NAMALWA (cell line): ENCODE results near the gene MDP1.

Source experiments
- DNase-seq: peaks from one replicate; pipeline ENCODE4 v3.0.0-alpha.2; 2015; ENCODE audit warnings: low spot score

MDP1 gene

DNA sequence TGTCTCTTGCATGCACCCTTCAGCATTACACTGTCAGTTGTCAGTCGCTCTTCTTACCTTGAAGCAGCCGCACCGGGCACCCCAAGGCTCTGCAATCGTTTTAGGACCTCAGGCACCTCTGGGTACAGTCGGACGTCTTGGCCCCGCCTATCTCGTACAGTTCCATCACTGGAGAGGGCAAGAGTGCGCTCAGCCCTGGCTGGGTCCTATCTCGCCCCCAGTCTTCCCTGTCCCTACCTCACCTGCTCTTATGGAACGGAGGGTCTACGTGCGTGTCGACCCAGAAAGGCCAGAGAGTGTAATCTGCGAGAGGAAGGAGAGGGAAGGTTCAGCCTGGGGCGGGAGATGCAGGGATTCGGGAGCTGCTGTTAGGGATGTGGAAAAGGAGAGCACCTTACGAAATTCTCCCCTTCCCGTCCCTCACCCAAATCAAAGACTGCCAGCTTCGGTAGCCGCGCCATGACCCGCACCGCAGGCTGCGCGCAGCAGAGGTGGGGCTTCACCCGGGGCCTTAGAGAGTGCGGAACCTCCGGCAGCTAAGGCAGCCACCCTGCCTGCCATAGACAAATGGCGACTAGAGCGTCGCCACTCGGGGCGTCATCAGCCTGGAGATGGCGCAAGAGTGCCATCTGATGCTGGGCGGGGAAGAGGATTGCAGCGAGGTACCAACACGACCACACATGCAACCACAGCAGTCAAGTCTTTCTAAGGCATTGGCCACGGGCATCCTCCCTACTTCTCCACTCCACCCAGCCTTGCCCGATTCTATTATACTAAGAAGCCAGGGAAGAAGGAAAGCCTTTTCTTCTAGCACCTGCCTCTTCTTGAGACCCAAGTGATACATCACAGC lies at the start of gene MDP1:
TSS of gene MDP1 (minus strand) at position 572 of the 850 bp plus-strand sequence. CDS start at position 461, 111 bp downstream.
- DNase-seq: peak; percentile 96

DNA sequence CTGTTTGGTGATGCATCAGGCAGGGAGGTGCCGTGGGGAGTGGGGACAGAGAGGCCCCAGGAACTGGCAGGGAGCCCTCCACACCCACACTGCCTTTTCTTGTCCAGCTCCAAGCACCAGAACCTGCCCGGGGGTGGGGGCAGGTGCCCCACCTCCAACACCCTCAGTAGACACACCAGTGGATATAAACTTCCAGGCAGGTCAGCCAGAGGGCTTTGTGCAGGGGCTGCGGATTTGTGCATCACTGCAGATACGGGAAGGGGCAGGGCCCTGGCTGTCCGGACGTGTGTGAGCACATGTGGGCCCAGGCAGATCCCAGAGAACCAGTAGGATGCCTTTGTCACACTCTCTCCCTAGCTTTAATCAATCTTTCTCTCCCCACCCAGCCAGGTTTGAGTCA lies 48.4 kb upstream of the MDP1 start:
- no peak for DNase-seq

DNA sequence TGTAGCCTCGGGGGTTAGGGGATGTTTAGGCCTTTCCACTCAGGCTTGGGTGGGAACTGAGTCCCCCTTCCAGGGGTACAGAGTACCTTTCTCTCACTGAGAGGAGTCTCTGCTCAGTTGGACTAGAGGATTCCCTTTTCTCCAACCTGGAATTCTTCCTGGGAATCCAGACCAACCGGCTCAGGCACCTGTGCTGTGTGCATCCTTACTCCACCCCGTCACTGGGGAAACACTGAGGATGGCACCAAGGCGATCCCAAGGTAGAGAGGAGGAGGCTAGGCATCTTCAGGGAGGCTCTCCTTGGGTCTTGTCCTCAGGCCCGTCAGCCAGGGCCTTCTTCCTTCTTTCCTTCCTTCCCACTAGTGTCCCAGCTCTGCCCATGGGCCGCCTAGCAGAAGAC lies 48.0 kb upstream of the MDP1 start:
- no peak for DNase-seq

DNA sequence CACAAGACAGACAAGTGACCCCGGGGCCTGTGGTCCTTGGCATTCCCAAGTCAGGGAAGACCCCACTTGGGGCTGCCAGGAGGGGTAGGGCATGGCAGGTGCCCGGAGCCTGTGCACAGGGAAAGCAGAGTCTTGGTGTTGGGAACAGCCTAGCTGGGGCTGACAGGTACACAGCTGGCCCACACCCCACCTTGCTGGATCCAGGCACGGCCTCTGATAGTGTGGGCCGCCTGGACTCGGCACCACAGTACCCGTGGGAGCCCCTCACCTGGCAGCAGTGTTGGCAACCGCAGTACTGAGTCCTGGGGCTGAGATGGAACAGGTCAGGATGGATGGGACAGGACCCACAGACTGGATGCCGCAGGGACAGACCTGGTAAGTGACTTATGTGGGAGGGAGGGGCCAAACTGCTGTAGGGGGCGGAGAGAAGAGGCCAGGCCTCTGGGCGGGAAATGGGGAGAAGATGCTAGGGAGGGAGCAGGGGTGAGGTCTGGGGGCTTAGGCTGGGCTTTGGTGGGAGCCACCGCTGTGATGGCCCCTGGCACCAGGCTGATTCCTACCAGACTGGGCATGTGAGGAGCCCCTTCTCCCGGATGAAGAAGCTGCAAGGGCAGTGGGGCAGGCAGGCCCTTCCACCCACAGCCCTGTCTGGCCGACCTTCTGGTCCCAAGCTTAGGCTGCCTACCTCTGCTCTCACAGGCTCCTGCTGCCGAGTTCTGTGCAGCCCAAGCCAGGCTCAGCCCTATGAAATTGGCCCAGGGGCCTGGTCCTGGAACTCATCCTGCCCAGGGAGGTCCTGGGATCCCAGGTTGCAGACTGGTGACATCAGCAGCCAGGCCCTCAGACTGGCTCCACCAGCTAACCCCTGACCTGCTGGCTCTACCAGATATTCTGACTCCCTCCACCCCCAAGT lies 47.2 kb upstream of the MDP1 start, which contains the start of gene TGM1:
TSS of gene TGM1 (minus strand) at position 357 of the 913 bp plus-strand sequence. CDS start 825 bp downstream, outside the sequence.
- DNase-seq: no peak

DNA sequence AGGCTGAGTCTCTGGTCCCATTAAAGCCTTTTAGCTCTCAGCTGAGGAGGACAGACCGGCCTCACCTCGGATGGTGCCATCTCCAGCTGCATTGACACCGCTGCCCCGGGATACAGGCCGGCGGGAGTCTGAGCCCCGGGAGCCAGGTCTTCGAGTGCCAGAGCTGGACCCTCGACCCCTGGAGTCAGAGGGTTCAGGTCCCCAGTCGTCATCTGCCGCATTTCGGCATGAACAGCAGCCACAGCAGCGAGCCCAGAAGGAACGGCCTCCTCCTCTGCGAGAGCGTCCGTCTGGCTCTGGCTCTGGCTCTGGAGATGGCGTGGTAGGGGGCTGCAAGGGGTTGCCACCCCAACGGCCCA lies 46.1 kb upstream of the MDP1 start:
- no peak for DNase-seq

DNA sequence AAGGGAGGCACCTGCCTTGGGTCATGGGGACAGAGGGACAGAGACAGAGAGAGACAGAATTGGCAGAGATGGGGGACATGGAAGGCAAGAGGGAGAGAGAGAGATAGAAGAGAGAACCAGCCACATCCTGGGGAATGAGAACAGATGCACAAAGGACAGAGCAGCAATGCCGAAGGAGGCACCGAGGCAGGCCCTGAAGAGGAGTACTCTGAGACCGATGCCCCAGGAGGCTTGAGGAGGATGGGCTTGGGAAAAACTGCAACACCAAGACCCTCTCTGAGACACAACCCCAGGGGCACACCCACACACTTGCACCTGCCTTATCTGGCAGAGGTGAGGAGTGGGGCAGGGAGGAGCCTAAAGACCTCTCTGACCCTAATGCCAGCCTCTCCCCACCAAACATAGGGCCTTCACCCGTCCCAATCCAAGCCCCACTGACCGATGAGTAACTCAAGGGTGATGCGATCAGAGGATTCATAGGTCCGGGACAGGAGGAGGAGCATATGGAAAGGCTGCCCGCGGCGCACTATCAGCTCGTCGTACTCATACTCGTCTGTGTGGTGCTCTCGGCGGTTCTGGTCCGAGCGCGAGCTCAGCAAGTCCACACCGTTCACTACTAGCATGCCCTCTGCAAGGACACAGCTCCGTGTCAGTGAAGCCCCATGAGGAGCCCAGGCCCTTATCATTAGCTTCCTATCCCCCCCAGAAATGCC lies 45.5 kb upstream of the MDP1 start:
- DNase-seq: no peak

DNA sequence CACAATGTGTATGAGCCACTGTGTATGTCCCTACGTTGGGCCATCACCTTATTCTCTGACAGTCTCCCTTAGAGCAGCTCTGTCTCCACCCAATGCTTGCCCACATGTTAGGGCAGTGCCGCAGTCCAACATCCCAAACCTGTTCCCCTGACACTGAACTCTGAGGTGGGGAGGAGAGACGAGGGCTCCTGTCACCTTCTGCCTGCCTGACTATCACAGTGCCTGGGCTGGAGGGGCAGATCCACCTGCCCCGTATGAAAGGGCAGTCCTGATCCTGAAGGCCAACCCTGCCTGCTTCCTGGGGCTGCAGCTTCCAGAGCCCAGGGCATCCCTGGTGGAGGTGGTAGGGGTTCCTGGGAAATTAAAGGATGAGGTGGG lies 44.9 kb upstream of the MDP1 start:
- no peak for DNase-seq

DNA sequence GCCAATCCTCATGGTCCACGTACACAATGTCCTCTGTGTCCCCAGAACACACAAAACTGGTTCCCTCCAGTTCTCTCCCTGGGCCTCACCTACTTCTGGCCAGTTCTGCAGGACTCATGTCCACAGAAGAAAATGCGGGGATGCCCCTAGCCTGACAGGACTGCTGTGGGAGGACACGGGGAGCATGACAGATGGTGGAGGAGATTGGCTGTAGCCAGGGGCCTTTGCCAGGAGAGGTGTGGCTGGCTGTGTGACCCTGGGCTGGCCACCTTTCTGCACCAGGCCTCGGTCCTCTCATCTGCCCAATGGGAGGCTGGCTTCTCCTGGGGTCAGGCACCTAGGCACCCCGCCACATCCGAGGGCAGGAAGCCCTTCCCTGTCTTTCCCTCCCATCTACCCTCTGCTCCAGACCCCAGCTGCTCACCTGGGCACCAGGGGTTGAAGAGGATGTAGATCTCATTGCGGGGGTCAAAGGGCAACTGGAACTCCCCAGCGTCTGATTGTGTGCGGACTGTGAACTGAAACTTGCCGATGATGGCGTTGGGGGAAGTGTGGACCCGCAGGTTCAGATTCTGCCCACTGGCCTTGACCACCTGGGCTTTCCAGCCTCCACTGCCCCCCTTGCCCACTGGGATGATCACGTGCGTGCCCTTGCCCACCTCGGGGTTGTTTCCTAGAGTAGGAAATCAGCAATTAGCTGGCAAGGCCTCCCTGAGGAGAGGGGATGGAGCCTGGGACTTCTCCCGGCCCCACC lies 44.3 kb upstream of the MDP1 start:
- no peak for DNase-seq

DNA sequence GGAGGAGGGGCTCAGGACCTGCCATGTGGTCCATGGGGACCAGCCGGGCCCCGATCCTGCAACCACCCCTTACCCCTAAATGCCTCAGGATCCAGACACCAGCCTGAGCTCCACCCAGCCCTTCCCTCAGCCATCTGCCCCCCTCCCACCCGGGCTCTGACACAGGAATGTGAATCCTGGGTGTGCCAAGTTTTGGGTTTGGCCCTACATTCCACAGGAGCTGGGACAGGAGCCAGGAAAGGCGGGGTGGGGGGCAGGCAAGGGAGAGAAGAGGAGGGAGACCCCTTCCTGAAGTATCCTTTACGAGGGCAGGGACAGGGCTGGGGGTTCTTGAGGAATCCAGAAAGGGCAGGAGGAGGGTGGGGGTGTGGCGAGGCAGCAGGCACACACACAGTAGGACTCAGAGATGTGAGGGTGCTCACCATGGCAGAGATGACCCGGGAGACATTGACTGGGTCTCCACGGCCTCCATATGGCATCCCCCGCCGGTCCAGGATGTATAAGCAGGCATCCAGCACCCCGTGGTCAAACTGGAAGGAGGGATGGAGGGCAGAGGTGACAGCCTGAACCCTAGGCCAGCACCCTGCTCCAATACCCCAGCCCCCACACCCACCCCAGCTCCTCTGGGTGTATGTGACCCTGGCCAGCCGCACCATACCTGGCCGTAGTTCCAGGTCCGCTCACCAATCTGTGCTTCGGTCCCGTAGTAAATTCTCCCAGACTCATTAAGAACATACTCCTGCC lies 43.6 kb upstream of the MDP1 start:
- no peak for DNase-seq

DNA sequence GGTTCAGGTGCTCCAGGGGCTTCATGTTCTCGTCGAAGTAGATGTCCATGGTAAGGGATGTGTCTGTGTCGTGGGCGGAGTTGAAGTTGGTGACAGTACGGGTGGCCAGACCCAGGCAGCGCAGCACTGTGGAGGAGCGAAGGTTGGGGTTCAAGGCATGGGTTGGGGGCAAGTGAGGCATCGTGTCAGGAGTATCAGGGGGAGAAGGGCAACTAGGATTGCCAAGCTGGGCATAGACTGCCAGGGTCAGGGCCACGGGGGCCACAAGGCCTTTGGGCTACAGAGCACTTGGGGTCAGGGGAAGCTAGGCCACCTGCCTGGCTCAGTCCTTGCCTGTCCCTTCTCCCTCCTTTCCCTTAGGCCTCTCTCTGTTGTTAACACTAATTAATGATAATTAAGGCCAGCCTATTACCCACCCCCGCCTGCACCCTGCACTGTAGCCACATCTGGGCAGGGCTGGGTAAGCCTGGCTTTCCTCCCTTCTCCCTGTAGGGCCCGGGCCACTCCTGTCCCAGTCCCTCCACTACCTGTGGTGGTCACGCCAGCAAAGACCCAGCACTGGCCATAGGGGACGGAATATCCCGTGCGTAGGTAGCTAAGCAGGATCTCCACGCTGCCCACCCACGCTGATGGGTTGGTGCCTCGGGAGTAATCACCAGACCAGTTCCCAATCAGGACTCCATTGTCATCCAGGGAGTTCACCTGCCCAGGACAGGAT lies 42.8 kb upstream of the MDP1 start:
- DNase-seq: no peak

DNA sequence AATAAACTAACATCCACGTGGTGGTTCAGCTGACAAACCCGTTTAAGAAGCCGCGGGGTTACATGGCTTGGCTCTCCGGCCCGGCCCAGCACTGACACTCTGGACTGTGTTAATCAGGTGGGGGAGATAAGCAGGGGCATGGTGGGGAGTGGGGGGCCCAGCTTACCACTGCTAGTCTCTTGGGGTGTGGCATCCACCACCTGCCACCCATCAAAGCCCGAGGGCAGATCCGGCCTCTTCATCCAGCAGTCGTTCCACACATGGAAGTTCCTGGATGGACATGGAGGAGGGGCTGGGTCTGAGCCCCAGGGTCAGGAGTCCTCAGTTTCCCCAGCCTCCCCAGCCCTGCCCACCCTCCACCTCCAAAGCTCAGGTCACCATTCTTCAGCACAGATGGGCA lies 42.3 kb upstream of the MDP1 start:
- DNase-seq: no peak

DNA sequence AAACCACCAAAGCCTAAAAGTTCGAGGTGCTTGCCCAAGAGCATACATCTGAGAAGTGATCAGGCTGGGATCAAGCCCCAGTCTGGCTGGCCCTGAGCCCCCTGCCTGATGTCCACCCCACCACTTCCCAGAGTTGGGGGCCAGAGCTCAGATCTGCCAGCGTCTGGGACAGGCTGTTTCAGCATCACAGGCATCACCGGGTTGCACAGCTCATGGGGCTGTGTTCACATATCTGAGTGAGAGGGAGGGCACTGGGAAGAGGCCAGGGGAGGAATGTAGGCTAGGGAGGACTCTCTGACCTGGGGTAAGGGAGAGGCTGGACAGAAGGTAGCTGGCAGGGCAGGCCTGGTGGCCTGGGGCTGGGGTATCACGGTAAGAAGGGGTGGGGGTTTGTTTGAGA lies 41.1 kb upstream of the MDP1 start:
- no peak for DNase-seq

DNA sequence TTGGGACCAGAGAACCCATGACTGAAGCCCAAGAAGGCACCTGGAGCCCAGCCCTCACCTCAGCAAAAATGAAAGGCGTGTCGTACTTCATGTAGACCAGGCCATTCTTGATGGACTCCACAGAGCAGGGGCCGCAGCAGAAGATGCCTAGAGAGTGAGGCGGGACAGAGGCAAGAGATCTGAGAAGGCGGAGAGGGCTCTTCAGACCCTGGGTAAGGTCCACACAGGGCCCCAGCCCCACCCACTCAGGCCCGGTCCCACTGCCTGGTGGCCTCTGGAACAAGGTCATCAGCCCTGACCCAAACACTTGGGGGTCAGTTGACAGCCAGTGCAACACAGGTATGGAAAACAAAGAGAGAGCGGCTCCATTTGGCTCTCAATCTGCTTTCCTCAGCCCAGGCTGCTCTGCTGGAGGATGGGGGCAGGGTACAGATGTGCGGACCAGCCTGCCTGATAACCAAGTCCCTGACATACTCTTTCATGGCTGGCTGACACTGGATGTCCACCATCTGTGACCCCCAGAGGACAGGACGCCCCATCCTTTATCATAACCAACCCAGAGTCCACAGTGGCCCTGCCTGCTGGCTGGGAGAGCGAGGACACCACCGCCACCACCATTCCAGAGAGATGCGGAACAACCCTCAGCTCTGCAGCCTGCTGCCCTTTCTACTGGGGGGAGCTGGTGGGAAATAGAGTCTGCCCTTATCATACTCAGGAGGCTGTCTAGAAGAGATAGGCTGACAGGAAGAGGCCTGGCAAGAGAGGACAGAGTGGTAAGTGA lies 40.3 kb upstream of the MDP1 start:
- DNase-seq: no peak

DNA sequence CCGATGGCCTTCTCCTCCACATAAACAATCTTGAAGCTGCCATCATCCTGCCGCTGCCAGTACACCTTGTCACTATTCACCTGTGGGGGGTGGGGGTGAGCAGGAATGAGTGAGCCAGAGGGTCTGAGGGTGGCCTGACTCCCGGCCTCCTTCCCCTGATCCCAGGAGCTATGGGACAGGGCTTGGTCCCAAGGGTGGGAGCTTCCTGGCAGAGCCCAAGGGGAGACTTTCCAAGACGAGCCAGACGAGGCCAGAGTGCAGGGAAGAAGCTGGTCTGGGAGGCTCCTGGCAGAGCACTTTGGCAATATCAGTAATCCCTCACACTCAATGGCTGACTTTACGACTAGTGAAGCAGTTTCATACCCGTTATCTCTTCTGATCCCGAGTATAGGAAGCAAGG lies 39.6 kb upstream of the MDP1 start:
- DNase-seq: no peak

DNA sequence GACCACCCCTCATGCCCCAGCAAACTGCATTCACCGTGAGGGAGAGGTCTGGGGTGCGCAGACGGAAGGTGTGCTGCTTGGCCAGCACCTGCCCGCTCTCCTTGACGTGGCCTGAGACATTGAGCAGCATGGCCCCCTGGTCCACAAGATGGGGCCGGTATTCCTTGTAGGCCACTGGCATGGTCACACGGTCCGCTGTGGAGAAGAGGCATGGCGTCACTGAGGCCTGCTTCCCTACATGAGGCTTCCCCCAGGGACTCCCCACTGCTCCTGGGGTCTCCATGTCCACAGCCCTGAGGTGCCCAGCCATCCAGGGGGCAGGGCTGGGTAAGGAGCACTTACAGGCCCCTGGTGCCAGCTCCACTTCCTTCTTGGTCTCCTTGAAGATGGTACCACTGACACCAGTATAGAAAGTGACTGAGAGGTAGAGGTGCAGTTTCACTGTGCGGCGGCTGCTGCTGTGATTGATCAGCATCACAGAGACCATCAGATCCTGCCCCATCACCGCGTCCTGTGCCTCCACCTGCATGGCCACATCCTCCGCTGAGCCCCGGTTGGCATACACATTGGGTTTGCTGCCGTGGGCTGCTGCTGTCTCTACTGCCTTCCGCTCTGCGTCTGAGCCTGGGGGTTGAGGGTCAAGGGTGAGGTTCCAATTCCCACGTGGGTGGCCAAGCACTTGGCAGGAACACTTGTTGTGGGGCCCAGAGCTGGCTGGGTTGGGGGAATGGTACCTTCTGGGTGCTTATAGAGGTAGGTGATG lies 38.9 kb upstream of the MDP1 start:
- no peak for DNase-seq

DNA sequence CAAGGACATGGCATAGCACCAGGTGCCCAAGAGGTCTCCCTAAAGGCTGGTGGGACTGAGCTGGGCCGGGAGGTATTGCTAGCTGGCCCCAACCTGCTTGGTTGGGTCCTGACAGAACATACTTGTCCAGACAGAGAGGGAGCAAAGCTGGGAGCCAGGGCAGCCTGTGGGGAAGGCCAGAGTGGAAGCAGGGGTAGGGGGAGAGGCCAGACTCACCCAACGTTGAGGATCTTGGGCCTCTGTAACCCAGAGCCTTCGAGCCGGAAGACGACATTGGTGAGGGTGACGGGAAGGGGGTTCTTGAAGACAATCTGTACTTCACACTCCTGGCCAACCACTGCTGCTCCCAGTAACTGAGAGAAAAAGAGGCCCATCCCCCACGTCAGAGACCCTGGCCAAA lies 38.1 kb upstream of the MDP1 start:
- no peak for DNase-seq

DNA sequence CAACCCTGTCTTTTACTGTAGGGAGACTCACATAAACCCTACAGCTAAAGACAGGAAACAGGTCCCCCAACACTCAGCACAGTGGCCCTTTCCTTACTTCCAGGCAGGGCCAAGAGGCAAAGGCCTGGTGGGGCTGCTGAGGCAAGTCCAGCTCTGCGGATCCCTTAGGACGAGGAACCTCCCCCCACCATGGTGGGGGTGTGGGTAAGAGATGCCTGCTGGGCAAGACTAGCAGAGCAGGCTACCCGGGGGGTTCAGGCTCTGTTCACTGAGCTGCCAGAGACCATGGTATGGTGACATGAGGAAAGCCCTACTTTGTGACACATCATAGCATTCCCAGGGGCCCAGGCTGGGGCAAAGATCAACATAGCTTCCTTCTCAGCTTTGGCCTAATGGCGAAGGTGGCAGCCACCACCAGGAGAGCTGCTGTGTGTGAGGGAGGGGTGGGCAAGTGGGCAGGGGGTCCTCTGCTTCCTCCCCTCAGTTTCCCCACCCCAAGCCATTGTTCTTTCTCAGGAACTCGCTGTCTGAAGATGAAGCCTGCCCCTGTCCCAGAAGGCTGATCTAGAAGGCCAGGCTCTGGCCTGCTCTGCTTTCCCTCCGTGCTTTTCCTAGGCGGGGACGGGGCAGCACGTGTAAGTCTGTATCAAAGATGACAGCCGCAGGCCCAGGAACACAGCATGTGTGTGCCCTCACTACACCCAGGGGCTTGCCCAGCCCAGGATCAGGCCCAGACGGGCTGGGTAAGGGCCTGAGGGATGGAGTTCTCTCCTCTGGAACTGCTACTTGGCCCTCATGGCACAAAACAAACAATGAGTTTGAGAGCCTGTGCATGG lies 36.6 kb upstream of the MDP1 start:
- no peak for DNase-seq

DNA sequence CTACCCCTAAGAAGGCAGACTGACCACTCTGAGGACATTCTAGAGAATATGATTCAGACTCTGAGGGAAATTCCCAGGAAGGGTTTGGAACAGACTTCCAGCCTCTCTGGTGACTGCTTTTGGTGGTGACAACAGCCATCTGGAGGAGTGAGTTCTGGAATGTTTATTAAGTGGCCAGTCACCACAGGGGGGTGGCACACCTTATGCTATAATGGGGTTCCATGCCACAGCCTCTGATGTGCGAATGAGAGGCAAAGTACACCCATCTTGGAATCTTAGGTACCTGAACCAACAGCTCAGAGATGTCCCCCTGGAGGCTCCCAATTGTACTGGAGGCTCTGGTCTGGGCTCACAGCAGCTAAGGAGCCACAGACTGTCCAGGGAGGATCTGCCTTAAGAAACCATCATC lies 36.0 kb upstream of the MDP1 start:
- no peak for DNase-seq
